NCI-H1694 treated with DMSO at 0.1 percent for 48 hours (cell line): Measurements from ENCODE around the gene KRTAP12-3.

Source experiments
- DNase-seq: peaks from one replicate; lab custom pipeline; 2025; lab: John Stamatoyannopoulos, UW

Gene KRTAP12-3

DNA sequence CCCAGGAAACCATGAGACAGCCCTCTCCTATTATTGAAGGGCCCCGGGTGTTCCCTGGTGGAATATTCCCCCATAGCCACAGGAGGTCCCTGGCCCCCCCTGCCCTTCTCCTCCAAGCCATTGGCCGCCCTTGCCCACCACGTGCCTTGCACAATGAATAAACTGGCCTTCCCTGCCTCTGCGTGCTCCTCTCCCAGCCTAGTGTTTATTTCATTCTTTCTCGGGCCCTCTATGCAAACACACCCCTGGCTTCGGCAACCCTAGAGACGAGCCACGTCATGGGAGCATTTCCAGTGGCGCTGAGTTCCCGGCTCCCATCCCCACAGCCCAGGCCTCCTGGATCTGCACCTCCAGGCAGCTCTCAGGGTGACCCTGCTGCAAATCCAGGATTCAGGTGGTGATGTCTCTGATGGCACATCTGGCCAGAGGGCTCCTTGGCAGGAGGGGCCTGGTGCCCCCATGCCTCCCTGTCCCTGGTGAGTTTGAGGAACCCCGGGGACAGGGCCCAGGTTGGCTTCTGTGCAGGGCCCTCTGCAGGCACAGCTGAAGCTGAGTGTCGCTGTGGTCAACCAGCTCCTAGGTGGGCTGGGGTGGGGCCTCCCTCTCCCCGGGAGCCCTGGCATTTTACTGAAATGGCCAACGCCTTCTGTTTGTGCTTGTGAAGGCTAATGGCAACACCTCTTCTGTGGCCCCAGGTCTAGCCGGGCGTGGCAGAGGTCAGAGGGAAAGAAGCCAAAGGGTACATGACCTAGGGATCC lies 45.4 kb downstream of the KRTAP12-3 start:
- DNase-seq = no peak

- DNase-seq = no peak
Measured at GRCh38 chr21:44703731-44704635, 46.3 kb downstream of the KRTAP12-3 start.

GRCh38 chr21:44704636-44705001 lies 46.9 kb downstream of the KRTAP12-3 start:
- DNase-seq = no peak

DNA sequence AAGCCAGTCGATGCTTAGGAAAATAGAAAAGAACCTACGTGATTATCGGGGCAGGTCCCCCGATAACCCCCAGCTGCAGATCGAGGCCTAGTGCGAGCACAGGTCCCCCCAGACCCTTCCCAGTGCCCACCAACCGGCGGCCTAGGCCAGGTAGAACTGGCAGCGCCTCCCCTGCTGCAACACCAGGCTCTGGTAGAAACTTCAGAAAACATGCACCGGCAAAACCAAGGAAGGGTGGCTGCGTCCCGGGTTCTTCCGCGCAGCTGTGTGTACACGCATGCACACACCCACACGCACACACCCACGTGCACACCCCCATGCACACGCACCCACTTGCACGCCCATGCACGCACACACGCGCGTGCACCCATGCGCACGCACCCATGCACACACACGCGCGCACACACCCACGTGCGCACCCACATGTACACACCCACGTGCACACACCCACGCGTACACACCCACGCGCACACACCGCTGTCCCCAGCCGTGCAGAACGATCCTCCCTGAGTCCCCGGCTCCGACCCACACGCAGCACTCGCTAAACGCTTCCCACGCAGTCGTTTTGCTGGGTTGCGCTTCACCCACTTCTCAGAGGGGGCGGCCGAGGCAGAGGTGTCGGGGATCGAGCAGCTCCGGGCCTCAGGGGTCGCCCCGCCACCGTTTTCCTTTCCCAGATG lies 48.4 kb downstream of the KRTAP12-3 start:
- no peak for DNase-seq

DNA sequence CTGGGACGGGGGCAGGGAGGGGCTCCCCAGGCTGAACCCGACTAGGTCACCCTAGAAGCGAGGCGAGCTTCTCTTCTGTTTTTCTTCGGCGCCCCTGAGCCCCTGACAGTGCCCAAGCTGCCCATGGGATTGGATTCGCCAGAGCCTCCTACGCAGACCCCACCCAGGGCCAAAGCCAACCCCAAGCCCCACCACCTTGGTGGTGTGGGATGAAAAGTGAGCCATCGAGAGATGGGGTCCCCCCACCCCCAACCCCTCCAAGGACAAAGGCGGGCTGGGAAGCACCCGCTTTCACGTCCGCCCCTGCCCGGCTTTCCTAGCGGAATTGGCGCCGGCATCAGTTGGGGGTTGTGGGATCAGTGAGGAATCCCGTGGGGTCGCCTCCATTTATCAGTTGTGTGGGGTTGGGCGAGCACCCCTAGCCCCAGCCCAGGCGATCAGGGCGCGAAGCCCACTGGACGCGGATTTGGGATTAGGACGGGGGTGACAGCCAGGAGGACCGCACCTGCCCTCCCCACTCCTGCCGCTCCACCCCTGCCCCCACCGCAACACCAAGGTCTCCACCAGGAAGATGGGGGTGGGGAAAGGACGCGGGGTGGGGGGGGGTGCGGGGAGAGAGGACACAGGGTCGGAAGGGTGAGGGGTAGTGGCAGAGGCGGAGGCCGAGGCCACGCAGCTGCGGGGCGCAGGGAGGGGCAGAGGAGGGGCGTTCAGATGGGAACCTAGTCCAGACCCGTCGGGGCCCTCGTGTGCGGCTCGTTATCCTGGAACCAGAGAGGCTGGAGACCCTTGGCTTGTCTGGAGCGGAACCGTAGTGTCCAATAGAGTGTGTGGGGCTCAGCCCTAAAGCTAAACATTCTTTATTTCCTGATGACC lies 49.2 kb downstream of the KRTAP12-3 start:
- no peak for DNase-seq
